Testis (tissue), 2 donors: Measurements from ENCODE around the gene GAL3ST3.

Experiments
- CTCF ChIP-seq, 3 experiments: fragments of 450-650 bp in 2 of 3; fragments of 200-600 bp in 1 of 3; sonication (generic) in 1 of 3; IDR thresholded peaks; one replicate each; pipeline ENCODE4 v1.5.1; 2016 to 2019; ENCODE audit warnings: antibody characterized with exemption in 3 of 3, mild to moderate bottlenecking in 2 of 3, moderate library complexity in 1 of 3
- POLR2A ChIP-seq: fragments of 450-650 bp; IDR thresholded peaks from one replicate; pipeline ENCODE4 v1.6.1; 2017; ENCODE audit warnings: antibody characterized with exemption, mild to moderate bottlenecking, moderate library complexity

DNA sequence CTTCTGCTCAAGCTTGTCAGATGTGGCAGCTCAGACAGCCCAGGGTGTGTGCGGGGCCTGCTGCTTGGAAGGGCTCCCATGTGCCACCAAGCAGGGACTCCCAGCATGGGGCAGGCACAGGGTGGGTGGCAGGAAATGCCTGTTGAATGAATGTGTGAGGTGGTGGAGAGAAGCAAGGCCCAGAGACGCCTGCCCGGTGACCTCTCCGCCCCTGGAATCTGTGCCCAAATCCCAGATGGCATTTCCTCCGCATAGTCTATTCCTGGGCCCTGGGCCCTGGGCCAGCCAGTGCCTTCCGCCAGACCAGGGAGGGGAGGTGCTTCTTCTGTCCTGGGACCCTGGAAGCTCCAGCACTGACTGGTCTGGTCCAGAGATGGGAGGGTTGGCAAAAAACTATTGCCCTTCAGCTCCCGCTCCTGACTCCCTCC, 33.5 kb downstream of the GAL3ST3 start:
- TF ChIP-seq CTCF (IDR thresholded peaks at IDR 0.05) = no peak
- no peak for TF ChIP-seq POLR2A
